Effector memory CD8-positive, alpha-beta T cell (primary cell): ENCODE data around the gene GLRA2.
"Not testable (repeated sequence)": the region's sequence is repeated elsewhere in the genome, so short reads cannot be mapped to it uniquely, and the experiment has no call there.

Experiments
- ATAC-seq: fragments of 150-1000 bp; cut with Tn5 transposase; replicated peaks from 2 replicates; pipeline ENCODE4 v1.10.0; 2021; ENCODE audit warnings: mild to moderate bottlenecking, moderate library complexity
- DNase-seq, 3 experiments: peaks; one replicate each; pipeline ENCODE4 v3.0.0; 2021
- H3K27ac Mint-ChIP-seq, 2 donors: one replicate each; pipeline ENCODE4 v1.8.0; 2022; ENCODE audit warnings: mild to moderate bottlenecking in 2 of 2, mixed read lengths in 2 of 2, moderate library complexity in 2 of 2
- H3K27me3 Mint-ChIP-seq, 2 donors: one replicate each; pipeline ENCODE4 v1.8.0; 2022; ENCODE audit warnings: mixed read lengths in 2 of 2
- H3K36me3 Mint-ChIP-seq: one replicate; pipeline ENCODE4 v1.8.0; 2022; ENCODE audit warnings: mild to moderate bottlenecking, moderate library complexity, mixed read lengths; ENCODE audit not compliant: insufficient read depth
- H3K4me1 Mint-ChIP-seq, 2 donors: one replicate each; pipeline ENCODE4 v1.8.0; 2022; ENCODE audit warnings: low read depth in 2 of 2, mixed read lengths in 2 of 2
- H3K4me3 Mint-ChIP-seq, 2 donors: one replicate each; pipeline ENCODE4 v1.8.0; 2022; ENCODE audit warnings: mild to moderate bottlenecking in 2 of 2, mixed read lengths in 2 of 2, moderate library complexity in 2 of 2
- H3K9me3 Mint-ChIP-seq, 2 donors: one replicate each; pipeline ENCODE4 v1.8.0; 2022; ENCODE audit warnings: mixed read lengths in 2 of 2

The GLRA2 gene

GRCh38 chrX:14616836-14617235 lies 87.5 kb downstream of the GLRA2 start:
- ATAC-seq (no peak), DNase-seq (no peak)
- Mint-ChIP-seq H3K9me3 (peaks cover 0 to 5% of the 10 kb centered on the region in 2 donors), H3K27ac (no peak overlapping the region), H3K36me3 (no peaks in the 10 kb centered on the region), H3K27me3 (no peaks in the 10 kb centered on the region), H3K4me3 (no peak overlapping the region), H3K4me1 (no peaks in the 10 kb centered on the region)

- ATAC-seq, result no peak
- Mint-ChIP-seq H3K9me3 (peaks cover 0 to 5% of the 10 kb centered on the region in 2 donors), H3K36me3 (no peaks in the 10 kb centered on the region), H3K27me3 (no peaks in the 10 kb centered on the region), H3K4me3 (no peak overlapping the region), H3K4me1 (no peaks in the 10 kb centered on the region), H3K27ac (no peak overlapping the region)
- no peak for DNase-seq
Measured at GRCh38 chrX:14618177-14618965, 89.0 kb downstream of the GLRA2 start.

GRCh38 chrX:14630733-14631132 lies 101.4 kb downstream of the GLRA2 start:
- no peaks in the 10 kb centered on the region for H3K4me1 Mint-ChIP-seq
- H3K27ac Mint-ChIP-seq, result no peak overlapping the region
- no peaks in the 10 kb centered on the region for H3K27me3 Mint-ChIP-seq
- no peaks in the 10 kb centered on the region for H3K36me3 Mint-ChIP-seq
- peaks cover 0 to 2% of the 10 kb centered on the region in 2 donors for H3K9me3 Mint-ChIP-seq
- ATAC-seq (no peak), DNase-seq (no peak)
- H3K4me3 Mint-ChIP-seq, result no peak overlapping the region

GRCh38 chrX:14641681-14642655 lies 112.6 kb downstream of the GLRA2 start:
- Mint-ChIP-seq H3K27ac (no peak overlapping the region), H3K36me3 (peaks cover 3% of the 10 kb centered on the region), H3K27me3 (no peaks in the 10 kb centered on the region), H3K9me3 (peaks cover 0 to 2% of the 10 kb centered on the region in 2 donors), H3K4me3 (no peak overlapping the region), H3K4me1 (no peaks in the 10 kb centered on the region)
- ATAC-seq (no peak), DNase-seq (no peak)

GRCh38 chrX:14660970-14661369 lies 131.6 kb downstream of the GLRA2 start:
- no peak for ATAC-seq
- Mint-ChIP-seq H3K36me3 (no peaks in the 10 kb centered on the region), H3K27ac (no peak overlapping the region), H3K9me3 (no peaks in the 10 kb centered on the region), H3K4me1 (no peaks in the 10 kb centered on the region), H3K27me3 (no peaks in the 10 kb centered on the region), H3K4me3 (no peak overlapping the region)
- DNase-seq, result no peak

- Mint-ChIP-seq H3K27ac (no peak overlapping the region), H3K27me3 (no peaks in the 10 kb centered on the region), H3K4me3 (no peak overlapping the region), H3K36me3 (no peaks in the 10 kb centered on the region), H3K9me3 (no peaks in the 10 kb centered on the region), H3K4me1 (no peaks in the 10 kb centered on the region)
- ATAC-seq (no peak), DNase-seq (no peak)
Measured at GRCh38 chrX:14670819-14671218, 141.5 kb downstream of the GLRA2 start.

GRCh38 chrX:14672611-14673172 lies 143.4 kb downstream of the GLRA2 start:
- no peaks in the 10 kb centered on the region for H3K9me3 Mint-ChIP-seq
- no peaks in the 10 kb centered on the region for H3K27me3 Mint-ChIP-seq
- H3K27ac Mint-ChIP-seq, result no peak overlapping the region
- no peaks in the 10 kb centered on the region for H3K4me1 Mint-ChIP-seq
- DNase-seq, result no peak
- ATAC-seq, result no peak
- no peaks in the 10 kb centered on the region for H3K36me3 Mint-ChIP-seq
- H3K4me3 Mint-ChIP-seq, result no peak overlapping the region

GRCh38 chrX:14673236-14673635 lies 143.9 kb downstream of the GLRA2 start:
- DNase-seq, result no peak
- ATAC-seq, result no peak
- H3K27ac Mint-ChIP-seq, result no peak overlapping the region
- no peaks in the 10 kb centered on the region for H3K36me3 Mint-ChIP-seq
- no peaks in the 10 kb centered on the region for H3K4me1 Mint-ChIP-seq
- no peaks in the 10 kb centered on the region for H3K9me3 Mint-ChIP-seq
- H3K27me3 Mint-ChIP-seq, result no peaks in the 10 kb centered on the region
- no peak overlapping the region for H3K4me3 Mint-ChIP-seq

GRCh38 chrX:14673764-14674163 lies 144.4 kb downstream of the GLRA2 start:
- no peaks in the 10 kb centered on the region for H3K4me1 Mint-ChIP-seq
- ATAC-seq, result no peak
- no peak overlapping the region for H3K27ac Mint-ChIP-seq
- no peaks in the 10 kb centered on the region for H3K27me3 Mint-ChIP-seq
- H3K4me3 Mint-ChIP-seq, result no peak overlapping the region
- no peaks in the 10 kb centered on the region for H3K9me3 Mint-ChIP-seq
- no peak for DNase-seq
- no peaks in the 10 kb centered on the region for H3K36me3 Mint-ChIP-seq

- H3K36me3 Mint-ChIP-seq, result no peaks in the 10 kb centered on the region
- H3K27ac Mint-ChIP-seq, result no peak overlapping the region
- peaks cover 0 to 1% of the 10 kb centered on the region in 2 donors for H3K9me3 Mint-ChIP-seq
- ATAC-seq (no peak), DNase-seq (no peak)
- H3K4me3 Mint-ChIP-seq, result no peak overlapping the region
- no peaks in the 10 kb centered on the region for H3K27me3 Mint-ChIP-seq
- no peaks in the 10 kb centered on the region for H3K4me1 Mint-ChIP-seq
Measured at GRCh38 chrX:14675500-14675899, 146.2 kb downstream of the GLRA2 start.

GRCh38 chrX:14676431-14676830 lies 147.1 kb downstream of the GLRA2 start:
- H3K4me3 Mint-ChIP-seq, result no peak overlapping the region
- H3K27me3 Mint-ChIP-seq, result no peaks in the 10 kb centered on the region
- ATAC-seq (no peak), DNase-seq (no peak)
- no peak overlapping the region for H3K27ac Mint-ChIP-seq
- H3K36me3 Mint-ChIP-seq, result no peaks in the 10 kb centered on the region
- H3K4me1 Mint-ChIP-seq, result no peaks in the 10 kb centered on the region
- peaks cover 0 to 1% of the 10 kb centered on the region in 2 donors for H3K9me3 Mint-ChIP-seq

- ATAC-seq, H3K27me3 Mint-ChIP-seq, H3K36me3 Mint-ChIP-seq, H3K4me1 Mint-ChIP-seq, H3K4me3 Mint-ChIP-seq, H3K27ac Mint-ChIP-seq, DNase-seq, H3K9me3 Mint-ChIP-seq: not testable (repeated sequence)
Measured at GRCh38 chrX:14688331-14688730, 159.0 kb downstream of the GLRA2 start.

GRCh38 chrX:14690553-14690952 lies 161.2 kb downstream of the GLRA2 start:
- no peaks in the 10 kb centered on the region for H3K27me3 Mint-ChIP-seq
- ATAC-seq (no peak), DNase-seq (no peak)
- H3K4me1 Mint-ChIP-seq, result no peaks in the 10 kb centered on the region
- no peaks in the 10 kb centered on the region for H3K36me3 Mint-ChIP-seq
- no peak overlapping the region for H3K4me3 Mint-ChIP-seq
- H3K27ac Mint-ChIP-seq, result no peak overlapping the region
- H3K9me3 Mint-ChIP-seq, result no peaks in the 10 kb centered on the region
